Dedifferentiated amniotic fluid mesenchymal stem cell (primary cell): ENCODE results near the gene GLCE.
"Not testable (repeated sequence)": the region's sequence is repeated elsewhere in the genome, so short reads cannot be mapped to it uniquely, and the experiment has no call there.

Source experiments
- DNase-seq: peaks from one replicate; pipeline ENCODE4 v3.0.0-alpha.2; 2016; ENCODE audit errors: extremely low spot score

The GLCE gene

GRCh38 chr15:69272139-69272538 is 111.7 kb downstream of the GLCE start:
- DNase-seq: no peak

DNA sequence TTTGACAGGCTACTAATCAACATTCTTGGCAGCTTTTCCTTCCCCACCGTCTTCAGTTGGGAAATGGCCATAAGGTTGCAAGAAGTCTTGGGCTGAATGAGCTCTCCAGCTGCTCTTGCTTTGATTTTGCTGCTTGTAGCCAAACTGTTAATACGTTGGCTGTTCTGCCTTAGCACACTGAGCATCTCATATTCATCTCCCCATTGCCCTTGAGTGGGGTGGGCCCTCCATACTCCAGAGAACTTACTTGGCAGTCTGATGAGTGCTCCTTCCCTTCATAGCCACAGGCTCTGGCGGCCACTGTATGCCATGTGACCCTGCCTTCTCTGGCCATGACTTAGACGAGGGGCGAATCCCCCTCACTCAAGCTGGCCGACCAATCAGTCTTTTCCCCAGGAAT is 112.5 kb downstream of the GLCE start:
- DNase-seq: no peak

GRCh38 chr15:69275074-69275670 is 114.7 kb downstream of the GLCE start:
- no peak for DNase-seq

- DNase-seq: no peak
Observed at GRCh38 chr15:69275933-69276560, 115.6 kb downstream of the GLCE start.

- no peak for DNase-seq
Observed at GRCh38 chr15:69277316-69277715, 116.9 kb downstream of the GLCE start.

DNA sequence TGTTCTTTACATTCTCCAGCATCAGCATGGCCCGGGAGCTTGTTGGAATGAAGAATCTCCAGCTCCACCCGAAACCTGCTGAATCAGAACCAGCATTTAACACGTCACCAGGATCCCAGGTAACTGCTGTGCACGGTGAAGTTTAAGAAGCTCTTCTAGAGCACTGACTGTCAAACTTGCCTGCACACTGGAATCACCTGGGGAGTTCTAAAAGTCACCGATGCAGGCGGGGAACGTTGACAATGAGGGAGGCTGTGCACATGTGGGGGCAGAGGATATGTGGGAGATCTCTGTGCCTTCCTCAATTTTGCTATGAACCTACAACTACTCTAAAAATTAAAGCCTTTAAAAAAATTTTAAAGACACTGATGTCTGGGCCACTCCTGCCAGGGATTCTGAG is 119.2 kb downstream of the GLCE start:
- DNase-seq: no peak

GRCh38 chr15:69280783-69281182 is 120.3 kb downstream of the GLCE start:
- DNase-seq: peak; percentile 42

GRCh38 chr15:69282104-69282743 is 121.8 kb downstream of the GLCE start:
- DNase-seq: no peak

DNA sequence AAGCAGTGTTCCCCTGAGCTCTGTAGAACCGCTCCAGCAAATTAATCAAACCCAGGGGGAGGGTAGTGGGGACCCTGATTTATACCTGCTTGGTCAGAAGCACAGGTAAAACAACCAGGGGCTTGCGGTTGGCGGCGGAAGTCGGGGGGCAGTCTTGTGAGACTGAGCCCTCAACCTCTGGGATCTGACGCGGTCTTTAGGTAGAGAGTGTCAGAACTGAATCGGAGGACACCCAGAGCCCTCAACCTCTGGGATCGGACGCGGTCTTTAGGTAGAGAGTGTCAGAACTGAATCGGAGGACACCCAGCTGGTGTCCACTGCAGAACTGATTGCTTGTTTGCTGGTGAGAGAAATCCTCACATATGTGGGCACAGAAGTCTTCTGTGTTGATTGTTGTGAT is 125.4 kb downstream of the GLCE start:
- DNase-seq: no peak

- DNase-seq: no peak
Observed at GRCh38 chr15:69288011-69288410, 127.6 kb downstream of the GLCE start.

DNA sequence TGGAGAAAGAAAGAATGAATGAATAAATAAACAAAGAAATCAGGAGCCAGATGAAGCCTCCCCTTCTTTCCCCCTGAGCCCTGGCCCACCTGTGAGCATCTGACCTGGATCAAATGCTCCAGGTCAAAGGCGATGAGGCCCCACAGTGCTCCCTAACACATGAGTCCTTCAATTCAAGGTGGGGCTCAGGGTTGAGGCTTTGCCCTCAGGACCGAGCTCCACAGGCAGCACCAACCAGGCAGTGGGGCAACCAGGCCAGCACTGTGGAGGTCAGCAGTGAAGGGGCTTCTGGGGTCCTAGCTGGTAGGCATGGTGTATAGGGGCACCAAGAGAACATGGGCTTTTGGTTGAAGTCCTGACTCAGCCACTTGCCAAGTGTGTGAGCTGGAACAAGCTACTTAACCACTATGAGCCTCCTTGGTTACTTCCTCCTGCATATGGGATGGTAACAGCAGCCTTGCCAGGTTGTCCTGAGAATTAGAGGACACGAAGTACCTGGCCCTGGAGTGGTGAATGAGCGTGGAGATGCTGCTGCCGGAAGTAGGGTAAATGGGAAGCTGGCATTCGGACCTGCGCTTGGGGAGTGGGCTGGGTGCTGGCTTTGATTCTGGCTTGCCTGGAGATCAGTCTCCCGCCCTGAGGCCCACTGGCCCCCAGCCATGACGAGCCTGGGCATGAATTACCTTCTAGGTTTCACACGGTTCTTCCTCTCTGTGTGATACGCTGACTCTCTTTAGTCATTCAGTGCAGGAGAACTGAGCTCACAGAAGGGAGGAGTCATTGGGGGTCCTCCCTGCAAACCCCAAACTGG is 128.3 kb downstream of the GLCE start:
- DNase-seq: no peak

GRCh38 chr15:69289342-69290146 is 129.1 kb downstream of the GLCE start:
- DNase-seq: no peak

DNA sequence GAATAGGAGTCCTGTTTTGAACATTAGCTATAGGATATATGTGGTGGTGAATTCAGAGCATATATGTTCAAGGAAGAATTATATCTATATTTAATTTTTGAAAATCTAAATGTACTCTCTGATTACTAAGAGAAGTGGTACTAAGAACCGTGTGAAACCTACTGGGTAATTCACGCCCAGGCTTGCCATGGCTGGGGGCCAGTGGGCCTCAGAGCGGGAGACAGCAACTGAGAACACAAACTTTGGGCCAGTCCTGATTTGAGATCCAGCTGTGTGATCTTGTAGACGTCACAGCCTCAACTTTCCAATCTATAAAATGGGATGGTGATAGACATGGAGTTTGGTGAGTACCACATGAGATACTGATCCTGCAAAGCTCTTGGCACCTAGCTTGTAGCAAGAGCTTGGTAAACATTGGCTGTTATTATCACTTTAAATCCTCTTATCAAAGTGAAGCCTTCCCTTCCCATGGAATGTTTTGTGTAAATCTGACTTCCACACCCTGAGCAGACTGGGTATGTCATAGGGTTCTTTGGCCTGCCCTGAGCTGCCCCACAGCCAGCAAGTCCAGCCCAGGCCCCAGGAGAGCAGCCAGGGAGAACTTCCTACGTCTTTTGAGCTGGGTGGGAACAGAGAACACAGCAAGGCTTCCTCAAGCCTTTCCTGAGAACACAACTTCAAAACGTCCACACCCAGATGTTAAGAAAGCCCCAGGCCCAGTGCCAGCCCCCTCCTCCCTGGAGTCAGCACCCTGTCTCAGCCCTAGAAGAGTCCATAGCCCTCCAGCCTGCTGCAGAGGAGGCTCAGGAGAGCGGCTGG is 130.1 kb downstream of the GLCE start:
- DNase-seq: no peak

DNA sequence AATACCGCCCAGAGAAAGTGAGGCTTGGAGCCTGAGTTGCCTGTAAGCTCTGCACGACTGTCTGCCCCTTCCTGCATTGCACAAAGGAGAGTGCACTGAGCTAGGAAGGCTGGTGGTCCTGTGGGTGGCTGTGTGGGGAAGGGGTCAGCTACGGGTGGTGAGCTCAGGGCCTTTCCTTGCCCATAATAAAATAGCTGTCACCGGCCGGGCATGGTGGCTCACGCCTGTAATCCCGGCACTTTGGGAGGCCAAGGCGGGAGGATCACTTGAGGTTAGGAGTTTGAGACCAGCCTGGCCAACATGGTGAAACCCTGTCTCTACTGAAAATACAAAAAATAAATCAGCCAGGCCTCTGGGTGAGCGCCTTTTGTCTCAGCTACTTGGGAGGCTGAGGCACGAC is 131.2 kb downstream of the GLCE start:
- not testable (repeated sequence) for DNase-seq

DNA sequence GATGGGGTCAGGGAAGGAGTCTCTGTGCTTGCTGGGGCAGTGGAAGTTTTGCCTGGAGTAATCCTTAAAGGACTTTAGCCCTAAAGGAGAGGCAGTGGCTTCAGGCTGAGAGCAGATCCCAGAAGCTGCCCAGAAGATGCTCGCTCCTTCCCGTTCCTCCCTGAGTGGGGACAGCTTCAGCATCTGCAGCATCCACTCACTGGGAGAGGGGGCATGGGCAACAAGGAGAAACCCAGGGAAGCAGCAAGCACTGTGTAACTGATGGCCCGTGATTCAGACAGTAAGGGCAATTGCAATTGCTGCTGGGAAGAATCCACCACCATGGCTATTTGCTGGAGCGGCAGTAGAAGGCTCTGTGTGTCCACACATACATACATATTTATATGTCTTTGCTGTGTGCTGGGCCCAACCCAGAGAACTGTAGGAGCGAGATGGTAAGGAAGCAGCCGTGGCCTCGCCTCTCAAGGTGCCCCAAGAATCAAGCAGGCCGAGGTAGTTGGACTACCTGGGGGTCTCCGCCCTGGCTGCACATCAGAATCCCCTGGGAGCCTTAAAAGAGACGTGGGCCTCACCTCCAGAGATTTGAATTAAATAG is 132.5 kb downstream of the GLCE start:
- no peak for DNase-seq

- DNase-seq: no peak
Observed at GRCh38 chr15:69293741-69294615, 133.5 kb downstream of the GLCE start.

GRCh38 chr15:69296606-69297005 is 136.2 kb downstream of the GLCE start:
- DNase-seq: no peak

DNA sequence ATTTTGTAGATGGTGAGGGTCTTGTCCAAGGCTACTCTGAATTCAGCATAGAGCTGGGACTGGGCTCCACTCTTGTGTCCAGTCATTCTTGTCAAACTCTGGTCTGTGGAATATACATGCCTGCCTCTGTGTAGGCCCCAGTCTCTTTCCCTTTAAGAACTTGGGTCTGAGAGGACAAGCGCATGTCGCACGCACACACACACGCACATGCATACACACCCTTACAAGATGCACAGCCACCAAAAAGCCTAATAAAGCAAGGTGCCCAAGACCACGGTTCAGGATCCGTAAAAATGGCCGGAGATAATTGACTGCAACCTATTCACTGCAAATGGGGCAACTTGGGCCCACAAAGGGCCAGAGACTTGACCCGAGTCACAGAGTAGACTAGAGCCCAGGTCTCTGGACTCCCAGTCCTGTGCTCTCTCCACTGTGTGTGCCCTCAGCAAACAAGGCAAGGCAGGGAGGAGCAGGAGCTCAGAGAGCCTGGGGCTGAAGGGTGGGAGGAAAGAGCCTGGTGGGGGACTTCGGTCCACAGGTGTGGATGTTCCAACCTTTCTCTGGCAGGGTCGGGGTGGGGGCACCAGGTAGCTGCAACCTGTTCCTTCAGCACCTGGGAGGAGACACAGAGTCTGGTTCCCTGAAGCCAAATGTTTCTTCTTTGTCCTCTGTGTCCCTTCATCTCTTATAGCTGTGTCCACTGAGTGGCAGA is 137.4 kb downstream of the GLCE start:
- DNase-seq: no peak

- DNase-seq: no peak
Observed at GRCh38 chr15:69298354-69298696, 137.9 kb downstream of the GLCE start.
